GM11168 (cell line): ENCODE measurements around the gene TPGS2.

Experiments
- in situ Hi-C: fragments of 300-500 bp; cut with MboI; formaldehyde crosslinking; loops from one replicate; pipeline ENCODE4 v1.12.0; 2022; ENCODE audit warnings: low sequenced_read_pairs; ENCODE audit not compliant: unreplicated experiment

The TPGS2 gene

DNA sequence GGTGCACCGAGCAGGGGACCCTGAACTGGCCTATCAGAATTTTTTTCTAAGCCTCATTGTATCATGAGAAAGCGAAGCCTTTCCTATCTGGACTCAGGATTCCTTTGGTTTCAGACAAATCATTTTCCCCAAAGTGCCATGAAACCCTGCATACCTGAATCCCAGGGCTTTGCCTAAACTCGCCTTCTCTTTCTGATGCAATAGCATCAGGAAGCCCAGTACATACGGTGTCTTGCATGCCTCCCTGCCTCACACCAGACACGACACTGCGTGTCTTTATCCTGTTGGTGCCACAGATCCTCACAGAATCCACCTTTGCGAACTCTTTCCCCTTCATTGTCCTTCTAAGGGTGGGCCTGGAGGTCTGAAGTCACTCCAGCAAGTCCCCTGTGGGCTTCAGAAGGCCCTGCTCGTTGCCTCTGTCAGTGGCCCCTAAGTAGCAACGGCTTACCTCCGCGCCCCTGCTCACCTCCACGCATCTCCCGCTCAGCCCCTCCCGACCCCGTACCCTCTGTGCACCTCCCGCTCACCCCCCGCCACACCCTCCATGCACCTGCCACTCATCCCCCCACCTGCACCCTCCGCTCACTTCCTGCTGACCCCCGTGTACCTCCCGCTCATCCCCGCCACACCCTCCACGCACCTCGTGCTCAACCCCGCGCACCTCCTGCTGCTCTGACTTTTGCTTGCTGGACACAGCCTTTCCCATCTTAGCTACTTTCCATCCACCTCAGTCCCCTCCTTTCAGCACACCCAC lies 83.4 kb downstream of the TPGS2 start:
- in situ Hi-C loops: no loop called here

DNA sequence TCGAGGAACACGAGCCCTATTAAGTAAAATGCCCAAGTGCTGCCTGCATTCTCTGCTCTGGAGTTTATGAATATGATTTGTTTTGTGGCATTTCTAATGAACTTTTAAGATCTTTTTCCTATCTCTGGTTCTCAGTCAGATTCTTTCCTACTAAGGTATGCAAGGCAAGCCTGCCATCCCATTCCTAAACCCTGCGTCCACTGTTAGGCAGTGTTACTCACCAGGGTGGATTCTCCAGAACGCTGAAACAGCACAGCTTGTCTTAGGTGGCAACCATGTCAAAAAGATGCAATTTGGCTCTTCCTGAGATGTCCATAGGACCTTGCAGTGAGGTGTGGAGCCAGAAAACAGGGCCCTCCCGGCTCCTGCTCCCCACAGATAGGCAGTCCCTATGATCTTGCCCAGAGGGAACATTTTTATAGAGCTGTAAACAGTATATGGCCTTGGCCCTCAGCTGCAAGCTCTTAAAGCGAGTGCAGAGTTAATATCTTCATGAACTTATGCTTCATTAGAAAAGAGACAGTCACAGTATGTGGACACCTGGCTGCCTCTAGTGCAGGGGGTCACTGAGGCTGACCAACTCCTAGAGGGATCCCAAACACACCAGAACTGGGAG lies 84.4 kb downstream of the TPGS2 start:
- in situ Hi-C loops: no loop called here
